ENCODE results near the gene USP10. TPM values are rescaled to one million over a fixed set of nuclear protein-coding genes. Genes with fewer than 3 reads are reported as not detected.
A peak's percentile ranks its signal among the peaks of the same experiment; 100 is the strongest.

USP10 gene
- polyA plus RNA-seq, 2 of the 4 experiments (the other 2 are of a cell fraction) = 61.5 to 93.5 TPM

DNA sequence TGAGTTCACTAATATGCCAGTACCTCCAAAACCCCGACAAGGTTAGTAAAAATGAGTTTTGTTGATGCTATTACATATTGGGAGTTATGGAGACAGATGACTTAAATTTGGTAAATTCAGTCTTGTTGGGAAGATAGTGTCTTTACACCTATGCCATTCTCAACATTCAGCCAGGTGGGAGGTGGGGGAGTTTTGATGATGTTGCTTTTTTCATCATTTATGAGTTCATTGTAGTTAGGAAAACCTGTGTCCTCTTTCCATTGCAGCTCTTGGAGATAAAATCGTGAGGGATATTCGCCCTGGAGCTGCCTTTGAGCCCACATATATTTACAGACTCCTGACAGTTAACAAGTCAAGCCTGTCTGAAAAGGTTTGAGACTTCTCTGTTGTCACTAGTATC lies 60.1 kb downstream of the USP10 start:
- ChIA-PET CTCF (interaction anchor here (0.9 to 18.3 kb wide), 8 partner anchors 9 to 211 kb away, joined by 3 to 452 read pairs (median 3); no protein-coding TSS in a partner anchor), POLR2A (no interaction called here)
- ATAC-seq (no peak), DNase-seq (ENCODE audit: low read depth in 1 of 2, low spot score in 1 of 2) (no peak), FAIRE-seq (no peak)
- TF ChIP-seq HDAC2 (IDR thresholded peaks at IDR 0.05) (no peak), REST (IDR thresholded peaks at IDR 0.05) (no peak), MAFK (IDR thresholded peaks at IDR 0.05; ENCODE audit: partially characterized antibody) (peak; percentile 51)
- no peaks in the 10 kb centered on the region for H3K4me1 ChIP-seq
- H3K4me2 ChIP-seq = no peak overlapping the region
- 92% methylated on average over 3 of the region's 3 CpGs for WGBS (ENCODE audit: missing lambda C conversion rate)
- H3K27ac ChIP-seq = no peak overlapping the region
- no peaks in the 10 kb centered on the region for H3K9me3 ChIP-seq
- no peak overlapping the region for H3K4me3 ChIP-seq

- Histone ChIP-seq H3K4me1 (no peaks in the 10 kb centered on the region), H3K4me2 (no peak overlapping the region), H3K4me3 (no peak overlapping the region), H3K9me3 (no peaks in the 10 kb centered on the region), H3K27ac (no peak overlapping the region)
- DNase-seq (ENCODE audit: low read depth in 1 of 2, low spot score in 1 of 2) = no peak
- no peak for TF ChIP-seq HEYL (CRISPR knock-in tag; IDR thresholded peaks at IDR 0.05)
- TF ChIP-seq MAFK (IDR thresholded peaks at IDR 0.05; ENCODE audit: partially characterized antibody) = peak; percentile 32
- TF ChIP-seq NFE2L2 (conservative IDR thresholded peaks at IDR 0.05; ENCODE audit: low read length) = no peak
- ChIA-PET CTCF (interaction anchor here (1.0 to 18.3 kb wide), 5 partner anchors 11 to 209 kb away, joined by 3 to 452 read pairs (median 5); no protein-coding TSS in a partner anchor), POLR2A (no interaction called here)
- no peak for FAIRE-seq
- 92% methylated on average over 17 of the region's 17 CpGs for WGBS (ENCODE audit: missing lambda C conversion rate)
- ATAC-seq = no peak
Measured at GRCh38 chr16:84761448-84762368, 61.9 kb downstream of the USP10 start.

DNA sequence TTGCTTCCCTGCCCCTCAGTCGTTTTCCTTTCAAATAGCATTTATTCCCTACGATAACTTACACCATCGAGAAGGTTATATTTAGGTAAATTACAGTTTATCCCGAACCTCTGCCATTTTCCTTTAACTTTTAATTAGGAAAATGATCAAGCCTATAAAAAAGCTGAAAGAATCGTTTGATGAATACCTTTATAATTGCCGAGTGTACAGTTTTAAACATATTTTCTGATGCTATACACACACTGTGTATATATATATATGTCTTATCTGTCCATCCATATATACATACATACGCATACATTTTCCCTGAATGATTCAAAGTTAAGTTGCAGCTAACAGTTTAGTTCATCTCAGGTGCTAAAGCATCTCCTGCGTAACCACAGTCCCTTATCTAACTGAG lies 63.4 kb downstream of the USP10 start:
- H3K4me2 ChIP-seq = no peak overlapping the region
- TF ChIP-seq MAFK (IDR thresholded peaks at IDR 0.05; ENCODE audit: partially characterized antibody) = peak; percentile 62
- TF ChIP-seq, protein P1, sequence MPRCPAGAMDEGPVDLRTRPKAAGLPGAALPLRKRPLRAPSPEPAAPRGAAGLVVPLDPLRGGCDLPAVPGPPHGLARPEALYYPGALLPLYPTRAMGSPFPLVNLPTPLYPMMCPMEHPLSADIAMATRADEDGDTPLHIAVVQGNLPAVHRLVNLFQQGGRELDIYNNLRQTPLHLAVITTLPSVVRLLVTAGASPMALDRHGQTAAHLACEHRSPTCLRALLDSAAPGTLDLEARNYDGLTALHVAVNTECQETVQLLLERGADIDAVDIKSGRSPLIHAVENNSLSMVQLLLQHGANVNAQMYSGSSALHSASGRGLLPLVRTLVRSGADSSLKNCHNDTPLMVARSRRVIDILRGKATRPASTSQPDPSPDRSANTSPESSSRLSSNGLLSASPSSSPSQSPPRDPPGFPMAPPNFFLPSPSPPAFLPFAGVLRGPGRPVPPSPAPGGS (IDR thresholded peaks at IDR 0.05) = no peak
- no peak for TF ChIP-seq CBX2 (IDR thresholded peaks at IDR 0.05; ENCODE audit: borderline replicate concordance, low read depth)
- H3K27ac ChIP-seq = no peak overlapping the region
- DNase-seq (ENCODE audit: low read depth in 1 of 2, low spot score in 1 of 2) = no peak
- ChIA-PET CTCF (interaction anchor here (1.3 to 18.3 kb wide), 4 partner anchors 8 to 207 kb away, joined by 3 to 452 read pairs (median 10); no protein-coding TSS in a partner anchor), POLR2A (no interaction called here)
- H3K9me3 ChIP-seq = no peaks in the 10 kb centered on the region
- no peak for FAIRE-seq
- H3K4me1 ChIP-seq = no peaks in the 10 kb centered on the region
- WGBS (ENCODE audit: missing lambda C conversion rate) = 92% methylated on average over 8 of the region's 8 CpGs
- H3K4me3 ChIP-seq = no peak overlapping the region
- ATAC-seq = no peak

- no peak for DNase-seq (ENCODE audit: low read depth in 1 of 2, low spot score in 1 of 2)
- ChIA-PET POLR2A (no interaction called here), CTCF (interaction anchor here (1.4 to 18.3 kb wide), 3 partner anchors 9 to 207 kb away, joined by 5 to 452 read pairs (median 14); no protein-coding TSS in a partner anchor)
- TF ChIP-seq KDM5A (IDR thresholded peaks at IDR 0.05) = no peak
- TF ChIP-seq EP300 (IDR thresholded peaks at IDR 0.05) = no peak
- no peak for TF ChIP-seq CHD2 (IDR thresholded peaks at IDR 0.05; ENCODE audit: low read length, partially characterized antibody)
- TF ChIP-seq ZC3H11A (IDR thresholded peaks at IDR 0.05) = no peak
- no peak for TF ChIP-seq ZSCAN20 (CRISPR knock-in tag; IDR thresholded peaks at IDR 0.05)
- TF ChIP-seq REST (IDR thresholded peaks at IDR 0.05) = no peak
- TF ChIP-seq POLR2AphosphoS2 (conservative IDR thresholded peaks at IDR 0.05; ENCODE audit: low read length) = no peak
- TF ChIP-seq RFX5 (IDR thresholded peaks at IDR 0.05) = no peak
- no peak for TF ChIP-seq RAD21 (conservative IDR thresholded peaks at IDR 0.05 in 1 of 2, IDR thresholded peaks at IDR 0.05 in 1 of 2)
- TF ChIP-seq MAFK (IDR thresholded peaks at IDR 0.05; ENCODE audit: partially characterized antibody) = no peak
- no peak for TF ChIP-seq EHMT2 (IDR thresholded peaks at IDR 0.05; ENCODE audit: low read depth)
- TF ChIP-seq TP53 (CRISPR knock-in tag; IDR thresholded peaks at IDR 0.05) = no peak
- TF ChIP-seq, protein P1 (IDR thresholded peaks at IDR 0.05) = no peak
- ATAC-seq = no peak
- no peak overlapping the region for H3K4me3 ChIP-seq
- no peak overlapping the region for H3K4me2 ChIP-seq
- no peaks in the 10 kb centered on the region for H3K9me3 ChIP-seq
- FAIRE-seq = no peak
- no peak overlapping the region for H3K27ac ChIP-seq
- WGBS (ENCODE audit: missing lambda C conversion rate) = 92% methylated on average over 17 of the region's 17 CpGs
- no peaks in the 10 kb centered on the region for H3K4me1 ChIP-seq
Measured at GRCh38 chr16:84763629-84764028, 63.8 kb downstream of the USP10 start.

All from A549 (cell line).